ENCODE measurements around the gene SMARCC1. TPM values are rescaled to one million over a fixed set of nuclear protein-coding genes. Genes with fewer than 3 reads are reported as not detected.

Gene SMARCC1
- total RNA-seq, 1 experiment from 2014 or later: 249 TPM

- peak overlapping the region; percentile 98 for H3K4me3 Mint-ChIP-seq
- no peaks in the 10 kb centered on the region for H3K9me3 Mint-ChIP-seq
- H3K27me3 Mint-ChIP-seq (ENCODE audit: low read depth): no peaks in the 10 kb centered on the region
- DNase-seq (ENCODE audit: low spot score): no peak
- H3K36me3 Mint-ChIP-seq: peaks cover 18% of the 10 kb centered on the region
- TF ChIP-seq MYBL2 (CRISPR knock-in tag; IDR thresholded peaks at IDR 0.05): no peak
- no peak for TF ChIP-seq STAT6 (CRISPR knock-in tag; conservative IDR thresholded peaks at IDR 0.05; ENCODE audit: low read depth)
- no peak for TF ChIP-seq ATF3 (CRISPR knock-in tag; conservative IDR thresholded peaks at IDR 0.05)
- no peak for TF ChIP-seq ZBTB21 (CRISPR knock-in tag; IDR thresholded peaks at IDR 0.05; ENCODE audit: borderline replicate concordance)
- TF ChIP-seq ZNF532 (CRISPR knock-in tag; IDR thresholded peaks at IDR 0.05; ENCODE audit: borderline replicate concordance): no peak
- H3K27ac Mint-ChIP-seq: no peak overlapping the region
- ChIA-PET POLR2A (interaction anchor here (1.2 kb wide), 1 partner anchor 20 kb away, joined by 3 read pairs; no protein-coding TSS in a partner anchor), CTCF (interaction anchor here (1.8 kb wide), 1 partner anchor 33 kb away, joined by 6 read pairs; no protein-coding TSS in a partner anchor)
- H3K4me1 Mint-ChIP-seq: peaks cover 11% of the 10 kb centered on the region; the same call in 1 of the 2 replicates
- ATAC-seq: no peak
Measured at GRCh38 chr3:47804577-47804976, 22.9 kb upstream of the SMARCC1 start.

- peak overlapping the region; percentile 98 for H3K4me3 Mint-ChIP-seq
- peaks cover 14% of the 10 kb centered on the region for H3K36me3 Mint-ChIP-seq
- DNase-seq (ENCODE audit: low spot score) (no peak), ATAC-seq (no peak)
- H3K4me1 Mint-ChIP-seq: peaks cover 11% of the 10 kb centered on the region; the same call in 1 of the 2 replicates
- no peaks in the 10 kb centered on the region for H3K9me3 Mint-ChIP-seq
- H3K27ac Mint-ChIP-seq: peak overlapping the region; percentile 94
- ChIA-PET POLR2A (interaction anchor here (1.2 kb wide), 1 partner anchor 21 kb away, joined by 3 read pairs; no protein-coding TSS in a partner anchor), CTCF (no interaction called here)
- H3K27me3 Mint-ChIP-seq (ENCODE audit: low read depth): no peaks in the 10 kb centered on the region
- no peak for TF ChIP-seq RELA (CRISPR knock-in tag; IDR thresholded peaks at IDR 0.05; ENCODE audit: borderline replicate concordance)
- TF ChIP-seq FOXP1 (CRISPR knock-in tag; IDR thresholded peaks at IDR 0.05; ENCODE audit: borderline replicate concordance): 0 out of 2 replicates have a peak, but pooled peaks have one; percentile 7
- 0 out of 2 replicates have a peak, but pooled peaks have one; percentile 17 for TF ChIP-seq JUN (CRISPR knock-in tag; IDR thresholded peaks at IDR 0.05)
- no peak for TF ChIP-seq SMAD3 (CRISPR knock-in tag; IDR thresholded peaks at IDR 0.05; ENCODE audit: borderline replicate concordance)
- TF ChIP-seq ATF3 (CRISPR knock-in tag; conservative IDR thresholded peaks at IDR 0.05): no peak
- no peak for TF ChIP-seq ZNF121 (CRISPR knock-in tag; IDR thresholded peaks at IDR 0.05)
- TF ChIP-seq ARID4B (CRISPR knock-in tag; IDR thresholded peaks at IDR 0.05; ENCODE audit: borderline replicate concordance): peak; percentile 18; the same call in 1 of the 2 replicates
- TF ChIP-seq ATF1 (CRISPR knock-in tag; IDR thresholded peaks at IDR 0.05): no peak
- no peak for TF ChIP-seq FOXP4 (CRISPR knock-in tag; IDR thresholded peaks at IDR 0.05)
- TF ChIP-seq FOXK1 (CRISPR knock-in tag; IDR thresholded peaks at IDR 0.05): no peak
- no peak for TF ChIP-seq RORB (CRISPR knock-in tag; IDR thresholded peaks at IDR 0.05)
- no peak for TF ChIP-seq ZBTB21 (CRISPR knock-in tag; IDR thresholded peaks at IDR 0.05; ENCODE audit: borderline replicate concordance)
- TF ChIP-seq ATF6 (CRISPR knock-in tag; IDR thresholded peaks at IDR 0.05): no peak
- no peak for TF ChIP-seq GABPB1 (CRISPR knock-in tag; IDR thresholded peaks at IDR 0.05)
Measured at GRCh38 chr3:47803480-47804025, 21.9 kb upstream of the SMARCC1 start.
